COLO829 (cell line): ENCODE results near the gene LSM5.

Source experiments
- DNase-seq: peaks from one replicate; pipeline ENCODE4 v3.0.0; 2012; ENCODE audit warnings: low spot score

Gene LSM5

GRCh38 chr7:32459788-32460187 is 30.4 kb downstream of the LSM5 start:
- no peak for DNase-seq

GRCh38 chr7:32458025-32458424 is 32.2 kb downstream of the LSM5 start:
- no peak for DNase-seq

- no peak for DNase-seq
These were observed 36.7 kb downstream of the LSM5 start for GRCh38 chr7:32453341-32454011.

GRCh38 chr7:32447218-32447617 is 43.0 kb downstream of the LSM5 start:
- no peak for DNase-seq

- DNase-seq, result no peak
These were observed 53.8 kb downstream of the LSM5 start for GRCh38 chr7:32436146-32436928.
